ENCODE results near the gene LCOR.

The LCOR gene

DNA sequence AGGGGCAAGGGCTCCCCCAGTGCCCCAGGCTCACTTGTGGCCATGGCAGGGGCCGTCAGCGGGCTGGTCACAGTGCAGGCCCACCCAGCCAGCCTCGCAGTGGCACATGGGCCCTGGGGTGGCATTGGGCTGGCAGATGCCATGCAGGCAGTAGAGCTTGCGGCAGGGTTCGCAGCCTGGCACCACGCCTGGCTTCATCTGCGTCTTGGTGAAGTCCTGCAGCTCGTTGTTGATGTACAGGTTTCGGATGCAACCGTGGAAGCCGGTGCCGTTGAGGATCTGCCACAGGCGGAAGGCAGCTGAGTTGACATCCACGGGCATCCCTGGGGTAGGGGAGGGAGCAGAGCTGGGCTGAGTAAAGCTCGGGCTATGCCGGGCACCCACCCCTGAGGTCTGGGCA, 170.6 kb downstream of the LCOR start (continued):
- TF ChIP-seq POU6F1 (CRISPR knock-in tag; IDR thresholded peaks at IDR 0.05; ENCODE audit: borderline replicate concordance, low read depth) (no peak), RARB (CRISPR knock-in tag; IDR thresholded peaks at IDR 0.05) (no peak), ZC3H10 (CRISPR knock-in tag; IDR thresholded peaks at IDR 0.05) (no peak), GLIS3 (CRISPR knock-in tag; IDR thresholded peaks at IDR 0.05) (no peak), ESRRG (CRISPR knock-in tag; IDR thresholded peaks at IDR 0.05) (no peak), ZNF8 (CRISPR knock-in tag; IDR thresholded peaks at IDR 0.05) (no peak), CSRNP3 (CRISPR knock-in tag; IDR thresholded peaks at IDR 0.05) (no peak), ZFP30 (CRISPR knock-in tag; IDR thresholded peaks at IDR 0.05) (no peak)

DNA sequence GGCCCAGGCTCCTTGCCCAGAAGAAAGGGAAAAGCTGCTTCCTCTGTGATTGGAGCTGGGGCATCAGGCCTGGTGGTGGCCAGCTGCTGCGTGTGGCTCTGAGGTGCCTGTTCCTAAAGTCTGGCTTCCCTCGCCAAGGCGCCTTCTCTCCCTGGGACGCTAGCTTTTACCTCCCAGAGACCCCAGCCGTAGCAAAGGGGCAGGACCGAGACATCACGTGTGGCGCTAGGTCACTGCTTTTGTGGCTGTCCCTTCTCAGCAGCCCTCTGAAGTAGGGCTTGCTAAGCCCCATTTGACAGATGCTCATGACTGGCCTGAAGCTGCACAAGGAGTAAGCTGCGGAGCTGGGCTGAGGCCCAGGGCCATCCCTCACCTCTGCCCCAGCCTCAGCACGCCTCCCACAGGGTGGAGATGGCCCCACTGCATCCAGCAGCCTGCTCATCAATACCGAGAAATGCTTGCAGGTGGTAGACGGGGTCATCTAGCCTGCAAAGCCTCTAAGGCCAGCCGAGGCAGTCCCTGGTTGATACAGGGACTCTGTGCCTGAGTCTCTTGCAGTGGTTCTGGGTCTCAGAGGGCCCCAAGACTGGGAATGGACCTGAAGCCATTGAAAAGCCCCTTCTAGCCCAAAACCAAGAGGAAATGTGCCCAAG, 171.2 kb downstream of the LCOR start:
- ATAC-seq: no peak
- TF ChIP-seq POU6F1 (CRISPR knock-in tag; IDR thresholded peaks at IDR 0.05; ENCODE audit: borderline replicate concordance, low read depth) (no peak), RARB (CRISPR knock-in tag; IDR thresholded peaks at IDR 0.05) (no peak), TCF4 (CRISPR knock-in tag; IDR thresholded peaks at IDR 0.05; ENCODE audit: borderline replicate concordance) (no peak), ESRRG (CRISPR knock-in tag; IDR thresholded peaks at IDR 0.05) (no peak), ZNF565 (CRISPR knock-in tag; conservative IDR thresholded peaks at IDR 0.05; ENCODE audit: low read depth) (no peak), ISL1 (CRISPR knock-in tag; IDR thresholded peaks at IDR 0.05) (no peak), TOX (CRISPR knock-in tag; IDR thresholded peaks at IDR 0.05; ENCODE audit: borderline replicate concordance) (no peak), ZFP30 (CRISPR knock-in tag; IDR thresholded peaks at IDR 0.05) (no peak)
- TF ChIP-seq, protein P1, sequence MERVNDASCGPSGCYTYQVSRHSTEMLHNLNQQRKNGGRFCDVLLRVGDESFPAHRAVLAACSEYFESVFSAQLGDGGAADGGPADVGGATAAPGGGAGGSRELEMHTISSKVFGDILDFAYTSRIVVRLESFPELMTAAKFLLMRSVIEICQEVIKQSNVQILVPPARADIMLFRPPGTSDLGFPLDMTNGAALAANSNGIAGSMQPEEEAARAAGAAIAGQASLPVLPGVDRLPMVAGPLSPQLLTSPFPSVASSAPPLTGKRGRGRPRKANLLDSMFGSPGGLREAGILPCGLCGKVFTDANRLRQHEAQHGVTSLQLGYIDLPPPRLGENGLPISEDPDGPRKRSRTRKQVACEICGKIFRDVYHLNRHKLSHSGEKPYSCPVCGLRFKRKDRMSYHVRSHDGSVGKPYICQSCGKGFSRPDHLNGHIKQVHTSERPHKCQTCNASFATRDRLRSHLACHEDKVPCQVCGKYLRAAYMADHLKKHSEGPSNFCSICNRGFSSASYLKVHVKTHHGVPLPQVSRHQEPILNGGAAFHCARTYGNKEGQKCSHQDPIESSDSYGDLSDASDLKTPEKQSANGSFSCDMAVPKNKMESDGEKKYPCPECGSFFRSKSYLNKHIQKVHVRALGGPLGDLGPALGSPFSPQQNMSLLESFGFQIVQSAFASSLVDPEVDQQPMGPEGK (CRISPR knock-in tag; IDR thresholded peaks at IDR 0.05; ENCODE audit: borderline replicate concordance): no peak

DNA sequence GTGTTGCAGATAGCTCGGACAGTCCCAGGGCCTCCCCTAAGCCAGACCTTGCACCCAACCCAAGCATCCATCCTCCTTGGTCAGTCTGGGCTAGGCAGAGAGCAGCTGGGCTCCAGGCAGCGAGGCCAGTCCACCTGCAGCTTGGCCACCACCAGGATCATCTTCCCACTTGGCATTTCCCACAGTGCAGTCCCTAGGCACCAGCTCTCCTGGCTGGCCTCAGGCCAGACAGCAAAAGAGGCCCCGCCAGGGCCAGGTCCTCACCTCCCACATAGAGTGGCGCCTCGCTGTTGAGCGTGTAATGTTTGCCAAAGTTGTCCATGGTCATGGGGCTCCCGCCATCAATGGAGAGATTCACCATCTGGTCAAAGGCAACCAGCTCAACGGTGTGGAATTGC, 171.7 kb downstream of the LCOR start:
- TF ChIP-seq SNAI2 (CRISPR knock-in tag; IDR thresholded peaks at IDR 0.05) (no peak), TCF4 (CRISPR knock-in tag; IDR thresholded peaks at IDR 0.05; ENCODE audit: borderline replicate concordance) (no peak), OSR1 (CRISPR knock-in tag; IDR thresholded peaks at IDR 0.05) (no peak), ARNTL (CRISPR knock-in tag; IDR thresholded peaks at IDR 0.05; ENCODE audit: borderline replicate concordance, low read depth) (no peak), ZC3H10 (CRISPR knock-in tag; IDR thresholded peaks at IDR 0.05) (no peak), ZNF8 (CRISPR knock-in tag; IDR thresholded peaks at IDR 0.05) (no peak), POU6F1 (CRISPR knock-in tag; IDR thresholded peaks at IDR 0.05; ENCODE audit: borderline replicate concordance, low read depth) (no peak), BACH2 (CRISPR knock-in tag; IDR thresholded peaks at IDR 0.05; ENCODE audit: borderline replicate concordance) (no peak), ZNF70 (CRISPR knock-in tag; IDR thresholded peaks at IDR 0.05) (no peak), PPARA (CRISPR knock-in tag; IDR thresholded peaks at IDR 0.05; ENCODE audit: borderline replicate concordance) (no peak), TSHZ2 (CRISPR knock-in tag; IDR thresholded peaks at IDR 0.05) (no peak), ISL1 (CRISPR knock-in tag; IDR thresholded peaks at IDR 0.05) (no peak), ESRRG (CRISPR knock-in tag; IDR thresholded peaks at IDR 0.05) (no peak), CSRNP3 (CRISPR knock-in tag; IDR thresholded peaks at IDR 0.05) (no peak), CSDC2 (CRISPR knock-in tag; IDR thresholded peaks at IDR 0.05) (no peak), ZFP3 (CRISPR knock-in tag; IDR thresholded peaks at IDR 0.05) (no peak), ZFP30 (CRISPR knock-in tag; IDR thresholded peaks at IDR 0.05) (no peak), GLIS3 (CRISPR knock-in tag; IDR thresholded peaks at IDR 0.05) (no peak), TOX (CRISPR knock-in tag; IDR thresholded peaks at IDR 0.05; ENCODE audit: borderline replicate concordance) (no peak), RARB (CRISPR knock-in tag; IDR thresholded peaks at IDR 0.05) (no peak)

More for the DNA sequence above, 171.7 kb downstream of the LCOR start:
- no peak for ATAC-seq

All from SK-N-SH treated with all-trans-retinoic acid at 6 μM for 48 hours (cell line).